HepG2 (cell line): ENCODE results near the gene STUB1. TPM values are rescaled to one million over a fixed set of nuclear protein-coding genes. Genes with fewer than 3 reads are reported as not detected.

ENCODE experiments used
- ASH2L ChIP-seq: fragments of 300-600, 200-600 bp; sonication (generic); IDR thresholded peaks from 2 replicates; pipeline ENCODE4 v1.7.0; 2017; ENCODE audit warnings: low read depth, mild to moderate bottlenecking, moderate library complexity, mixed read lengths, low read length; ENCODE audit not compliant: insufficient read length
- DZIP1 ChIP-seq: sonication (generic); formaldehyde crosslinking; IDR thresholded peaks from 2 replicates; pipeline ENCODE4 v1.5.0; 2020; ENCODE audit warnings: mild to moderate bottlenecking, missing genetic modification reagents
- GPBP1L1 ChIP-seq: sonication (generic); formaldehyde crosslinking; IDR thresholded peaks from 2 replicates; pipeline ENCODE4 v1.5.0; 2020; ENCODE audit warnings: mild to moderate bottlenecking, missing genetic modification reagents
- JUND ChIP-seq: sonication (generic); formaldehyde crosslinking; IDR thresholded peaks from 2 replicates; pipeline ENCODE4 v1.8.0; 2022; ENCODE audit warnings: mild to moderate bottlenecking, missing genetic modification reagents
- MNT ChIP-seq: fragments of 450-650 bp; IDR thresholded peaks from 2 replicates; pipeline ENCODE4 v1.6.1; 2016
- MYC ChIP-seq: sonication (generic); formaldehyde crosslinking; IDR thresholded peaks from 2 replicates; pipeline ENCODE4 v1.9.0; 2021; ENCODE audit warnings: missing genetic modification reagents, borderline replicate concordance
- PATZ1 ChIP-seq: sonication (generic); formaldehyde crosslinking; IDR thresholded peaks from 2 replicates; pipeline ENCODE4 v1.4.0; 2020; ENCODE audit warnings: missing genetic modification reagents
- SALL2 ChIP-seq: sonication (generic); formaldehyde crosslinking; IDR thresholded peaks from 2 replicates; pipeline ENCODE4 v1.8.1; 2023; ENCODE audit warnings: mild to moderate bottlenecking, missing genetic modification reagents, inconsistent platforms
- SNAI1 ChIP-seq: sonication (generic); formaldehyde crosslinking; IDR thresholded peaks from 2 replicates; pipeline ENCODE4 v1.5.0; 2020; ENCODE audit warnings: mild to moderate bottlenecking, missing genetic modification reagents, borderline replicate concordance
- SNAPC5 ChIP-seq: sonication (generic); formaldehyde crosslinking; IDR thresholded peaks from 2 replicates; pipeline ENCODE4 v1.8.1; 2023; ENCODE audit warnings: mild to moderate bottlenecking, missing genetic modification reagents, borderline replicate concordance
- TCF7L2 ChIP-seq: IDR thresholded peaks from 2 replicates; pipeline ENCODE4 v1.6.1; 2011; ENCODE audit warnings: mild to moderate bottlenecking, low read depth, low read length, moderate library complexity
- ZBTB25 ChIP-seq: IDR thresholded peaks from 2 replicates; pipeline ENCODE4 v1.6.1; 2018; ENCODE audit warnings: missing genetic modification reagents
- ZBTB38 ChIP-seq: sonication (generic); formaldehyde crosslinking; IDR thresholded peaks from 2 replicates; pipeline ENCODE4 v1.5.1; 2020; ENCODE audit warnings: mild to moderate bottlenecking, missing genetic modification reagents
- ZNF263 ChIP-seq: sonication (generic); formaldehyde crosslinking; IDR thresholded peaks from 2 replicates; pipeline ENCODE4 v1.4.0; 2020; ENCODE audit warnings: missing genetic modification reagents
- ZNF546 ChIP-seq: sonication (generic); formaldehyde crosslinking; conservative IDR thresholded peaks from 2 replicates; pipeline ENCODE4 v1.8.1; 2023; ENCODE audit warnings: mild to moderate bottlenecking, missing genetic modification reagents
- ZNF768 ChIP-seq: sonication (generic); formaldehyde crosslinking; IDR thresholded peaks from 2 replicates; pipeline ENCODE4 v1.4.0; 2020; ENCODE audit warnings: missing genetic modification reagents
- ZSCAN20 ChIP-seq: sonication (generic); formaldehyde crosslinking; IDR thresholded peaks from 2 replicates; pipeline ENCODE4 v1.4.0; 2020; ENCODE audit warnings: missing genetic modification reagents, mild to moderate bottlenecking, borderline replicate concordance
- ZSCAN5A ChIP-seq: sonication (generic); formaldehyde crosslinking; IDR thresholded peaks from 2 replicates; pipeline ENCODE4 v1.8.0; 2022; ENCODE audit warnings: mild to moderate bottlenecking, missing genetic modification reagents, borderline replicate concordance
- polyA plus RNA-seq, 8 experiments: library from polyadenylated mRNA; depleted of rRNA in 3 of 8; stranded (reverse) in 7 of 8; unstranded in 1 of 8; fragments of >200 nt; fragmentation: Illumina TruSeq in 4 of 8; extraction: Trizol in 4 of 8; gene quantifications; 2 replicates each; pipeline versions ENCODE4 v1.2.1 to v1.2.3, GENCODE V29; 2011 to 2016; ENCODE audit warnings: low read depth in 4 of 8, missing spikeins in 1 of 8, mixed read lengths in 1 of 8; ENCODE audit not compliant: insufficient read depth in 1 of 8
- total RNA-seq, 5 experiments: library from RNA; depleted of rRNA; stranded (reverse); fragments of >200 nt; fragmentation: Illumina TruSeq; extraction: Trizol; gene quantifications; 2 replicates each; pipeline ENCODE4 v1.2.3, GENCODE V29; 2016; ENCODE audit warnings: low read depth in 1 of 5

STUB1 gene
- total and polyA plus RNA-seq, 2 of the 13 experiments (the other 11 are each of a cell fraction or from before 2014, with no cell fraction given) = 52.9 to 78.2 TPM

- TF ChIP-seq SNAI1 (no peak), ZSCAN5A (CRISPR knock-in tag) (no peak), DZIP1 (CRISPR knock-in tag) (0 out of 2 replicates have a peak, but pooled peaks have one; percentile 86), PATZ1 (CRISPR knock-in tag) (peak; percentile 90), JUND (CRISPR knock-in tag) (0 out of 2 replicates have a peak, but pooled peaks have one; percentile 54), ZBTB25 (peak; percentile 87; the same call in 1 of the 2 replicates), ZBTB38 (peak; percentile 92), ASH2L (peak; percentile 68), ZSCAN20 (CRISPR knock-in tag) (peak; percentile 83; the same call in 1 of the 2 replicates), SALL2 (peak; percentile 91), GPBP1L1 (CRISPR knock-in tag) (no peak), ZNF768 (CRISPR knock-in tag) (peak; percentile 48; the same call in 1 of the 2 replicates), TCF7L2 (no peak), ZNF546 (CRISPR knock-in tag) (no peak), MYC (peak; percentile 78; the same call in 1 of the 2 replicates), SNAPC5 (CRISPR knock-in tag) (no peak), MNT (no peak), ZNF263 (CRISPR knock-in tag) (no peak)
Observed at GRCh38 chr16:667780-668518, 12.3 kb upstream of the STUB1 start, which contains the start of gene RHOT2 (continued).
